SIG-M5 treated with dmso at 0.1 percent for 504 hours (cell line): Measurements from ENCODE around the gene MAPK8.
"Not testable (repeated sequence)": the region's sequence is repeated elsewhere in the genome, so short reads cannot be mapped to it uniquely, and the experiment has no call there.

ENCODE experiments used
- DNase-seq: peaks from one replicate; lab custom pipeline; 2025; ENCODE audit not compliant: unreplicated experiment; lab: John Stamatoyannopoulos, UW

Gene MAPK8

GRCh38 chr10:48414778-48415177 is 108.3 kb downstream of the MAPK8 start:
- no peak for DNase-seq

GRCh38 chr10:48416584-48417232 is 110.2 kb downstream of the MAPK8 start:
- DNase-seq, result no peak

- DNase-seq, result no peak
These were observed 110.9 kb downstream of the MAPK8 start for GRCh38 chr10:48417374-48417773.

GRCh38 chr10:48418189-48418788 is 111.8 kb downstream of the MAPK8 start:
- no peak for DNase-seq

DNA sequence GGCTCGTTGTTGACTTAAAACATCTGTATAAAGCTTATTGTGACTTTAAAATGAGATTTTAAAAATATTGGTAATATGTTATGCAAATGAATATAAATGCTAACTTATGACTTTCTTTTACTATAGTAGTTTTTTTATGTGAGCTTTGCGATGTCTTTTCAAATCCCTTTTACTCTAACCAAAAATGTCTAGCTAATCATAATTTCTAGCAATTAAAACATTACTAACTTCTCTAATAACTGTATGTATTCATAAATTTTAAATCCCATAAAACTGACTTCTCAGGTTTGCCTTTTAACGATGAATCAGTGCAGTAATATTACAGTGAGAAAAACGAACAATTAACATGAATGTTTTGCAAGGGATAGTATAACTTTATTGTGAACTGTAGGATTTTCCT is 113.2 kb downstream of the MAPK8 start:
- DNase-seq, result no peak

GRCh38 chr10:48421862-48422261 is 115.4 kb downstream of the MAPK8 start:
- not testable (repeated sequence) for DNase-seq

DNA sequence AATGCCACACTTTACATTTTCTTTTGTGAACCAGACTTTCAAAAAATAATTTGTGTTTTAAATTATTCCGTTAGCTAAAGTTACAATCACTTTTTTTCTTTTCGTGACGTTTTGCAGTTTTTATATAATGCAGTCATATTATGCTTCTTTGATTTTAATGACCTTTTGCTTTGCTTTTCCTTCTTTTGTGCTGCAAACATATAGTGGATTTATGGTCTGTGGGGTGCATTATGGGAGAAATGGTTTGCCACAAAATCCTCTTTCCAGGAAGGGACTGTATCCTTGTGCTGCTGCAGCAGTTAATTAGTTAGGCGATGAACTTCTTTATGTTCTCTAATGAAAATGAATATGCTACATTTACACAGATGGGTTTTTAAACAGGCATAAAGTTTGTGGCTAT is 117.4 kb downstream of the MAPK8 start:
- no peak for DNase-seq

DNA sequence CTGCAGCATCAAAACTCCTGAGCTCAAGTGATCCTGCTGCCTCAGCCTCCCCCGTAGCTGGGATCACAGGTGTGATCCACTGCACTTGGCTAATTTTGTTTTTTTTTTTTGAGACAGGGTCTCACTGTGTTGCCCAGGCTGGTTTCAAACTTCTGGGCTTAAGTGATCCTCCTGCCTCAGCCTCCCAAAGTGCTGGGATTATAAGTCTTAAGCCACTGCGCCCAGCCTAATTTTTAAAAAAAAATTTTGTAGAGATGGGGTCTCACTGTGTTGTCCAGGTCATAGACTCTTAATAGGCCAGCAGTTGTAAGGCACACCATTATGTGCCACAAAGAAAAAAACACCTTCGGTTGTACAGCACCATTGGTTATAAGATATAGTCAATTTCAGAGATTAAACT is 122.4 kb downstream of the MAPK8 start:
- DNase-seq, result no peak

GRCh38 chr10:48429309-48429708 is 122.8 kb downstream of the MAPK8 start:
- DNase-seq, result no peak

- no peak for DNase-seq
These were observed 124.0 kb downstream of the MAPK8 start for GRCh38 chr10:48430402-48430993.

DNA sequence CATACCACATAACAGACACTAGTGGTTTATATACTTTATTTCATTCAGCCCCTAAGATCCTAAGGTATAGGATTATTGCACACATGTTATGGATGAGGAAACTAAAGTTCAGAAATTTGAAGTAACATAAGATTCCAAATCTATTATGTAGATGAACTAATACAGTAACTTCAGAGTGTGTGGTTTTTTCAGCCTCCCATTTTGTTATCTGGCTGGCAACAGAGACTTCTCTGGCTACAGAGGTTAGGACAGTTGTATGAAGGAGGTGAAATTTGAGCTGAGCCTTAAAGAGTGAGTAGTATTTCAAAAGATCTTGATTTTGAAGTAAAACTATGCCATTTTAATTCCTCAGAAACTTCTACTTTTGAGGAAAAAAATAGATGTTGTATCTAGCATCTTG is 125.4 kb downstream of the MAPK8 start:
- no peak for DNase-seq

DNA sequence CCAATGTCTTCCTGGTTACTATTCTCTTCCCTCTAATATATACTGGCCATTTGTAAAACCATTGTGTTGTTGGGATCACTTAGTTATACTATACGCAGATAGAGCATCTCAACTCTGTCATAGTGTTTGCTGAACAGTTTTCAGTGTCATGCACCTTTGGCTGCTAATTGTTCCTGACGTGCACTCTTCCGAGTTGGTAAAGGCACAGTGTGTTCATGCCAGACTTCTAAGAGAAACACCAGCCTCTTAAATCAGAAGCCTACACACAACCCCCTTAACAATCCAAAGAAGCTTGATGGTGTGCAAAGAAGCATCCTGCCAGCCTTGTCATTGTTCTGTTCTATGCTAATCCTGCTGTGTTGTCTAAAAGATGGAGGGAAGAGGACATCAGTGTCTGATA is 131.1 kb downstream of the MAPK8 start:
- DNase-seq, result no peak

DNA sequence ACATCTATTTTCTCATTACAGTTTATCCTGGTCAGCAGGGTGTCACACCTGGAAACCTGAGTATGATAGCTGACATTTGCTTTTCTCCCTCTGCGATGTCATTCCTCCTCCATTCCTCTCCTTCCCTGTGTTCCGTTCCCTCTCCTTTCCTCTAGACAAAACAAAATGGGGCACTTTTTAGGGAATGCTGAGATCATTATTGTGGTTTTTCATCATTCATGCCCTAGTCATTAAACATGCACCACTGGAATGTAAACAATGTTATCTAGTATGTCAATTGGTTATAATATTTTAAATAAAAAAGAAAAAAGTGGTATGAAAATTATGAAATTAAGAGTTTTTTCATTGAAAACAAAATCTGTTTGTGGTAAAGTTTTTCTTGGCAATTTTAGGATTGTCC is 132.6 kb downstream of the MAPK8 start:
- DNase-seq, result no peak

DNA sequence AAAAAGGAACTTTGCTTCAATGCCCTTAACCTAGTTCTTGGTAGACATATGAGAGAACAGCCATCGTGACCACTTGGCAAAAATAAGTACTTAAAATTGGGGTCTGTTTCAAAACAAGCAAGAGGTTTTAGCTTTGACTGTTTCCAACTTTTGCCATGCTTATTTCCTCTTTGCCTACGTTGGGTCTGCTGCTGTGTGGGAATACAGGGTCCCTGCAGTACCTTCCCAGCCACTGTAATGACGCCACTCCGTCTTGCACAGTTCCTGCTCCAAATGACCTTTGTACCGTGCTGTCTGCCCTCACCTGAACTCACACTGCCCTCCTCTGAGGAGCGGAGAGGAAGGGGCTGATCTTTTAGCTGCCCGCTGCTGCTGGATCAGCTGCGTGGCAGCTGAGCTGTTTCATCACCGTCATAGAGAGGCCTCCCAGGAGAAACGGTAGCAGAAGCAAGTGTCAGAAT is 133.1 kb downstream of the MAPK8 start:
- no peak for DNase-seq

GRCh38 chr10:48440771-48441170 is 134.3 kb downstream of the MAPK8 start:
- no peak for DNase-seq

DNA sequence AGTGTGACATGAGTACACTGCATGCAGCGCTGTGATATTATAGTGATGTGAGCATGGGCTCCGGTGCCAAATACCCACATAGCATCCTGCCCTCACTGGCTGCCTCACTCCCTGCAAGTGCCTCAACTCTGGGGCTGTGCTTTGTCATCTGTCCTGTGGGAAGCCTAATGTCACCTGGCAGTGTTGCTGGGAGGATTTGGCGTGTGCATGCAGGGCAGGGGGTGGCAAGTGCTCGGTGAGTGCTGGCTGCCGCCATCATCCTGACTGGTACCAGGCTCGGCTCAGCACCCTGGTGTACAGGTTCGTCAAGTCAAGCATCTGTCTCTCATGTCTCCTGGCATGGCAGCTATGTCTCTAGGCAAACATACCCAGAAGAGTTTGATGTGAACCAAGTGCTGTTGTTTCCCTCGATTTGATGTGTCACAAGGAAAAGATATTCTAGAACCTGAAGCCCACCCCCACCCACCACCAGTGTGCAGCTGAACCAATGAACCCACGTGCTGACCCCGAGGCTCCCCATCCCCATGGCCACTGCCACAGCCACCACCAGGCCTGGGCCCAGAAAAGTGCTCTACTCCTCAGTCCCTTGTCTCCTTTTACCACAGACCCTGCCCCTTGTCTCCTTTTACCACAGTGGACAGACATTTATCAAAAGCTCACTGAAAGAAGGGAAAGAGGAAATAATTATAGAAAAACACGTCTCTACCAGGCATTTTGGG is 135.8 kb downstream of the MAPK8 start:
- DNase-seq, result no peak

- DNase-seq, result no peak
These were observed 136.3 kb downstream of the MAPK8 start for GRCh38 chr10:48442809-48443177.

- no peak for DNase-seq
These were observed 137.8 kb downstream of the MAPK8 start for GRCh38 chr10:48444266-48444665.

- no peak for DNase-seq
These were observed 138.7 kb downstream of the MAPK8 start for GRCh38 chr10:48444861-48445841.

DNA sequence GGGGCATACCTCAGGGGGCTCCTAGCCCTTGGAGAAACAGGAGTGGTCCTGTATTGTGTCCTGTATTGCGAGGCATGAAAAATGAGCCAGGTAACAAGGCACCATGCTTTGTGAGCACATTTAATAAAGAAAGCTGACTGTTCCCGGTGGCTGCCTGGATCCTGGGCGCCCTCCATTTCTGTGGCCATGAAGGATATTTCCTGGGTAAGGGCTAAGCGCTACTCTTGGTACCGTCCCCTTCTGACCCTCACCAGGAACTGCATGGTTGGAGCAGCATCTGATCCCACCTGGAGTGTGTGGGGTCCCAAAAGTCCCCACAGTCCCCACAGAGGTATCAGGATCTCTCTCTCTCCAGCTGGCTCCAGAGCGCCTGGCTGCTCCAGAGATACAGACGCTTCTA is 139.5 kb downstream of the MAPK8 start:
- no peak for DNase-seq

DNA sequence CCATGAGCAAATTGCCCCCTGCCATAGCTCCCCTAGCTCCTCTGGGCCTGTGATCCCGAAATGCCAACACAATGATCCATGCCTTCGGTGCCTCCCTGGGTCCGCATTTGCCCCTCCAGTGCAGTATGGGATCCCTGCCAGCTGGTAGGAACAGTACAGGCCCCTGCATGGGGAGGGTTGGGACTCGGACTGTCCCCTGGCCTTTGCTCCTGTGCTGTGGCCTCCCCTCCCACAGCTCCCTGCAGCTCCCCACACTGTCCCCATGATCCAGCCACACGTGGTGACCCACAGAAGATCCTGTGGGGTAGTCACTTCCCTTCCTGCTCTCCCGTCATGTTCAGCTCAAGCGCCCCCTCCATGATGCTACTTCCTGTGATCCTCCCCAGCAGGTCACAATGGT is 140.3 kb downstream of the MAPK8 start:
- DNase-seq, result no peak
